ENCODE data around the gene THBS2.

DNA sequence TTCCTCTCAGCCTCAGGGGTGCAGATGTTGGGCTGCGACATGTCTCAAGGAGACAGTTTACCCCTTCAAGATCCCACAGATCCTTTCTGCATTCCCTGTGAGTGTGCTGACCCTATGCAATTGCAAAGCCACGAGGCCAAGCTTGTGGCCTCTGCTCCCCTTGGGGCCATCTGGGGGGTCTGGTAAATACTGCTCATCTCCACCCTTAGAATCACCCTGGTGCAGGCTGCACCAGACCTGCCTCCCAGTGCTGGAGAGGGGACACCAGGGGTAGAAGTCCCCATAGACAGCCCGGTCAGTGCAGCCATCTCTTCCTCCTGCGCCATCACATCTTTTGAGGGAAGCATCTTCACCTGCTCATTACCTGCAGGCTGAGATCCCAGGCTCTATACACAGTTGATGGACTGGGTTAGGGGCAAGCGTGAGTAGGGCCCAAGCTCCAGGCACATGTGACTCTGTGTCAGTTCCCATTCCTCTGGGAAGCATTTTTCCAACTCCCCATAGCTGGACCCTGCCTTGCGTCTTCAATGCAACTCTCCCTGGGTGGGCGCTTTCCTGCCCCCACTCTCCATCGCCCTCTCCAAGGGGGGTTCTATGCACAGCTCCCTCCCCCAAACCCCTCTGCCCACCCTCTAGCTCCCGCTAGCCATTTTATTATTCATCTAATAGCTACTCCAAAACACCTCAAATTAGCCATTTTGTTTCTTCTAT, 53.9 kb downstream of the THBS2 start:
- TF ChIP-seq POLR2A (IDR thresholded peaks at IDR 0.05; ENCODE audit: extremely low read depth, insufficient read length) (no peak), MYC (IDR thresholded peaks at IDR 0.05; ENCODE audit: low read depth, low read length) (no peak)
- TF ChIP-seq, protein P1, sequence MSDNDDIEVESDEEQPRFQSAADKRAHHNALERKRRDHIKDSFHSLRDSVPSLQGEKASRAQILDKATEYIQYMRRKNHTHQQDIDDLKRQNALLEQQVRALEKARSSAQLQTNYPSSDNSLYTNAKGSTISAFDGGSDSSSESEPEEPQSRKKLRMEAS (IDR thresholded peaks at IDR 0.05; ENCODE audit: low read depth, low read length) = no peak
- TF ChIP-seq, protein P2, sequence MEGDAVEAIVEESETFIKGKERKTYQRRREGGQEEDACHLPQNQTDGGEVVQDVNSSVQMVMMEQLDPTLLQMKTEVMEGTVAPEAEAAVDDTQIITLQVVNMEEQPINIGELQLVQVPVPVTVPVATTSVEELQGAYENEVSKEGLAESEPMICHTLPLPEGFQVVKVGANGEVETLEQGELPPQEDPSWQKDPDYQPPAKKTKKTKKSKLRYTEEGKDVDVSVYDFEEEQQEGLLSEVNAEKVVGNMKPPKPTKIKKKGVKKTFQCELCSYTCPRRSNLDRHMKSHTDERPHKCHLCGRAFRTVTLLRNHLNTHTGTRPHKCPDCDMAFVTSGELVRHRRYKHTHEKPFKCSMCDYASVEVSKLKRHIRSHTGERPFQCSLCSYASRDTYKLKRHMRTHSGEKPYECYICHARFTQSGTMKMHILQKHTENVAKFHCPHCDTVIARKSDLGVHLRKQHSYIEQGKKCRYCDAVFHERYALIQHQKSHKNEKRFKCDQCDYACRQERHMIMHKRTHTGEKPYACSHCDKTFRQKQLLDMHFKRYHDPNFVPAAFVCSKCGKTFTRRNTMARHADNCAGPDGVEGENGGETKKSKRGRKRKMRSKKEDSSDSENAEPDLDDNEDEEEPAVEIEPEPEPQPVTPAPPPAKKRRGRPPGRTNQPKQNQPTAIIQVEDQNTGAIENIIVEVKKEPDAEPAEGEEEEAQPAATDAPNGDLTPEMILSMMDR (IDR thresholded peaks at IDR 0.05; ENCODE audit: low read depth, low read length) = no peak

All from NB4 (cell line).